Neural progenitor cell (in vitro differentiated cells): ENCODE results near the gene ROR2.

ENCODE experiments used
- EZH2 ChIP-seq: fragments of 200-600 bp; sonication (generic); IDR thresholded peaks from 2 replicates; pipeline ENCODE4 v1.6.1; 2017; ENCODE audit warnings: antibody characterized with exemption, mild to moderate bottlenecking, moderate library complexity
- TF ChIP-seq, protein P1 (sequence below): fragments of 200-600 bp; sonication (generic); IDR thresholded peaks from 2 replicates; pipeline ENCODE4 v1.5.1; 2017; ENCODE audit warnings: antibody characterized with exemption, mild to moderate bottlenecking

- TF ChIP-seq, protein P1, sequence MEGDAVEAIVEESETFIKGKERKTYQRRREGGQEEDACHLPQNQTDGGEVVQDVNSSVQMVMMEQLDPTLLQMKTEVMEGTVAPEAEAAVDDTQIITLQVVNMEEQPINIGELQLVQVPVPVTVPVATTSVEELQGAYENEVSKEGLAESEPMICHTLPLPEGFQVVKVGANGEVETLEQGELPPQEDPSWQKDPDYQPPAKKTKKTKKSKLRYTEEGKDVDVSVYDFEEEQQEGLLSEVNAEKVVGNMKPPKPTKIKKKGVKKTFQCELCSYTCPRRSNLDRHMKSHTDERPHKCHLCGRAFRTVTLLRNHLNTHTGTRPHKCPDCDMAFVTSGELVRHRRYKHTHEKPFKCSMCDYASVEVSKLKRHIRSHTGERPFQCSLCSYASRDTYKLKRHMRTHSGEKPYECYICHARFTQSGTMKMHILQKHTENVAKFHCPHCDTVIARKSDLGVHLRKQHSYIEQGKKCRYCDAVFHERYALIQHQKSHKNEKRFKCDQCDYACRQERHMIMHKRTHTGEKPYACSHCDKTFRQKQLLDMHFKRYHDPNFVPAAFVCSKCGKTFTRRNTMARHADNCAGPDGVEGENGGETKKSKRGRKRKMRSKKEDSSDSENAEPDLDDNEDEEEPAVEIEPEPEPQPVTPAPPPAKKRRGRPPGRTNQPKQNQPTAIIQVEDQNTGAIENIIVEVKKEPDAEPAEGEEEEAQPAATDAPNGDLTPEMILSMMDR = no peak
- TF ChIP-seq EZH2 = no peak
Measured at GRCh38 chr9:91967259-91967658, 17.2 kb upstream of the ROR2 start.
